GM12891 (cell line): ENCODE measurements around the gene SLC38A10.

Experiments used
- POLR2A ChIP-seq: IDR thresholded peaks from 2 replicates; pipeline ENCODE4 v1.6.1; 2011; ENCODE audit warnings: low read depth, low read length, control low read depth
- POLR2AphosphoS5 ChIP-seq: IDR thresholded peaks from 2 replicates; pipeline ENCODE4 v1.6.1; 2011; ENCODE audit warnings: low read depth, low read length, control low read depth
- SPI1 ChIP-seq: IDR thresholded peaks from 2 replicates; pipeline ENCODE4 v1.6.1; 2011; ENCODE audit warnings: low read depth, low read length, control low read depth
- TAF1 ChIP-seq: IDR thresholded peaks from 2 replicates; pipeline ENCODE4 v1.6.1; 2011; ENCODE audit warnings: low read depth, low read length, control low read depth

GRCh38 chr17:81277946-81278693 lies 17.0 kb downstream of the SLC38A10 start:
- TF ChIP-seq POLR2A (no peak), TAF1 (no peak), SPI1 (no peak), POLR2AphosphoS5 (no peak)
